DND-41 (cell line): ENCODE measurements around the gene PPAN.

ENCODE experiments used
- CTCF ChIP-seq: IDR thresholded peaks from 2 replicates; pipeline ENCODE4 v1.5.1; 2012; ENCODE audit warnings: borderline replicate concordance, low read length, moderate library complexity, mild to moderate bottlenecking; ENCODE audit not compliant: poor library complexity, severe bottlenecking; ENCODE audit errors: extremely low read depth
- EZH2 ChIP-seq: IDR thresholded peaks from 3 replicates; pipeline ENCODE4 v1.6.1; 2012; ENCODE audit warnings: borderline replicate concordance, low read depth, mild to moderate bottlenecking, moderate library complexity, low read length, inconsistent platforms; ENCODE audit not compliant: severe bottlenecking

- TF ChIP-seq CTCF (no peak), EZH2 (no peak)
Observed at GRCh38 chr19:10124429-10124828, 18.3 kb downstream of the PPAN start.
